ENCODE results near the gene CARS1.

CARS1 gene

DNA sequence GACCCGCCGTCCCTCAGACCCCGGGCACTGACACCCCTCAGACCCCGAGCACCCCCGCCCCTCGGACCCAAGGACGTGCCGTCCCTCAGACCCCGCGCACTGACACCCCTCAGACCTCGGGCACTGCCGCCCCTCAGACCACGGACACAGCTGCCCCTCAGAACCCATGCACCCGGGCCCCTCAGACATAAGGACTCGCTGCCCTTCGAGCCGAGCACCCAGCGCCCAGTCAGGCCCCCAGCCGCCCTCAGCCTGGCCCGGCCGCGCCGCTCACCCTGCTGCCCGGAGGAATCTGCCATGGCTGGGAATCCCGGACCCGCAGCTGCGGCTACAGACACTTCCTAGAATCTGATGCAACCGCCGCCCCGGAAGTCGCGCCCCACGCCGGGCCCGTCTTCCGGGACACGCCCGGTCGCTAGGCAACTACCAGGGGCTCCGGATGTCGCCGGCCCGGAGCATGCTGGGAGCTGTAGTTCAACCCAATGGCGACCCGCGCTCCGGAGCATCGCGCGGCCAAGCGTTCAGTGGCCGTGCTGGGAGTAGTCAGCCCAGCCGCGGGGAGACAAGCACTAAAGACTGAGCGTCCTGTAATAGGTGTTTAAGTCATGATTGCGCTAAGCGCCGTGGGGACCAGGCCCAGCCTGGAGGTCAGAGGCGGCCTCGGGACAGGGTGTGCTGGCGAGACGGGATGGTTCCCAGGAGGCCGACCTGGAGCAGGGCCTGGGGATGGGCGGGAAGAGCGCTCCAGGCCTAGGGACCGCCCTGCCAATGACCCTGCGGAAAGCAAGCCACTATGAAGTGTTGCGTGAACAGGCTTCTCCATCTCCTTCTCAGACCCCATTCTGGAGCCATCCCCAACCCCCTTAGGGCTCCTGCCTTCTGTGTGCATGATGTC is at the start of gene CARS1:
Gene CARS1, minus strand, starts transcription at position 355 of the 895 bp plus-strand sequence. Its CDS starts 56 bp downstream, at position 299.
- Histone ChIP-seq H3K27me3 (ENCODE audit: control insufficient read depth, low read length) (no peaks in the 10 kb centered on the region), H3K36me3 (ENCODE audit: control insufficient read depth, low read length) (peaks cover 27% of the 10 kb centered on the region), H3K4me1 (ENCODE audit: control insufficient read depth, low read length) (peaks cover 21% of the 10 kb centered on the region), H3K27ac (ENCODE audit: low read depth, low read length) (peak within 1 kb of the TSS; percentile 37), H3F3A (ENCODE audit: control insufficient read depth, insufficient read depth) (no peaks in the 10 kb centered on the region), H3K4me3 (ENCODE audit: low read length) (peak within 1 kb of the TSS; percentile 82), H3K9me3 (ENCODE audit: control insufficient read depth, insufficient read depth, low read length) (no peaks in the 10 kb centered on the region), H3K9me2 (replicated peaks; ENCODE audit: control insufficient read depth, low read length) (no peaks in the 10 kb centered on the region), H3K79me2 (ENCODE audit: control insufficient read depth, low read length) (peaks cover 46% of the 10 kb centered on the region), H3K4me2 (ENCODE audit: low read length) (peak within 1 kb of the TSS; percentile 95), H4K20me1 (ENCODE audit: control insufficient read depth, insufficient read depth, low read depth, low read length) (peaks cover 11% of the 10 kb centered on the region)
- TF ChIP-seq, protein P1, sequence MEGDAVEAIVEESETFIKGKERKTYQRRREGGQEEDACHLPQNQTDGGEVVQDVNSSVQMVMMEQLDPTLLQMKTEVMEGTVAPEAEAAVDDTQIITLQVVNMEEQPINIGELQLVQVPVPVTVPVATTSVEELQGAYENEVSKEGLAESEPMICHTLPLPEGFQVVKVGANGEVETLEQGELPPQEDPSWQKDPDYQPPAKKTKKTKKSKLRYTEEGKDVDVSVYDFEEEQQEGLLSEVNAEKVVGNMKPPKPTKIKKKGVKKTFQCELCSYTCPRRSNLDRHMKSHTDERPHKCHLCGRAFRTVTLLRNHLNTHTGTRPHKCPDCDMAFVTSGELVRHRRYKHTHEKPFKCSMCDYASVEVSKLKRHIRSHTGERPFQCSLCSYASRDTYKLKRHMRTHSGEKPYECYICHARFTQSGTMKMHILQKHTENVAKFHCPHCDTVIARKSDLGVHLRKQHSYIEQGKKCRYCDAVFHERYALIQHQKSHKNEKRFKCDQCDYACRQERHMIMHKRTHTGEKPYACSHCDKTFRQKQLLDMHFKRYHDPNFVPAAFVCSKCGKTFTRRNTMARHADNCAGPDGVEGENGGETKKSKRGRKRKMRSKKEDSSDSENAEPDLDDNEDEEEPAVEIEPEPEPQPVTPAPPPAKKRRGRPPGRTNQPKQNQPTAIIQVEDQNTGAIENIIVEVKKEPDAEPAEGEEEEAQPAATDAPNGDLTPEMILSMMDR (IDR thresholded peaks at IDR 0.05; ENCODE audit: low read depth, low read length, poor library complexity, severe bottlenecking): peak; percentile 8
- TF ChIP-seq EZH2phosphoT487 (IDR thresholded peaks at IDR 0.05; ENCODE audit: borderline replicate concordance, low read length): no peak

DNA sequence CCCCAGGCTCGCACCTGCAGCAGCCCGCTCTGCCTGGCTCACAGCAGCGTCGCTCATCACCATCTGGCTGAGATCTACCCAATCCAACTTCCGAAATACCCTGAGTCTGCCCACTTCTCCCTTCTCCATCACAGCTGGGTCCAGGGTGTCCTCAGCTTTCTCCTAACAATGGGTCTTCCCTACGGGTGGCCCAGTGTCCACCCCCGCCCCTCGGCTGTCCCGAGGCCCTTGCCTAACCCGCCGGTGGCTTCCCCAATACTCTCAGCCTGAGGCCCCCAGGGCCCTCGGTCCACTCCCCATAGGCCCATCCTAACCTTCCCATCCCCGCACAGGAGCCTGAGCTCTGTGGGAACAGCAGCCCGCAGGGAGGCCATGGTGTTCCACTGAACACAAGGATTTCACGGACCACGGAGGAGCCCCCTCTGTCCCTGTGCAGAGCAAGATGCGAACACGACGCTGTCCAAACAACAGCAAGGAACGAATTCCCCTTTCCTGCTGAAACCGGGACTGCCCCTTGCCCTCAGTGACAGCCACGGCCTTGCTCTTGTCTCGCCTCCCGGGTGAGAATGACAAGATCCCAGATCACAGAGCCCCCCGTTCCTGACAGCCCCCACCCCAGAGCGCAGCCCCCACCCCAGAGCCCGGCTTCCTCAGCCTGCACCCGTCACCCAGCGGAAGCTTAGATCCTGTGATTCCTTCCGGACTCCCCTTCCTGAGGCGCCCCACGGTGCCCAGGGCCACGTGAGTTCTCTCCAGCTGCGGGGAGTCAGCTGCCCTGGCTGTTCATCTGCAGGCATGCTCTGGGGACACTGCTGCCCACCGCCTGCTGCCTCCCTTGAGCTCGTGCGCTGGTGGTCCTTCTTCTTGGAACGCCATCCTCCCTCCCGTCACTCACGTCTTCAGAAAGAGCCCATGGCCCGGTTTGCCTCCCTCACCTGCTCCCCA is 48.8 kb upstream of the CARS1 start:
- H3K79me2 ChIP-seq (ENCODE audit: control insufficient read depth, low read length): no peaks in the 10 kb centered on the region
- no peaks in the 10 kb centered on the region for H3F3A ChIP-seq (ENCODE audit: control insufficient read depth, insufficient read depth)
- H3K27me3 ChIP-seq (ENCODE audit: control insufficient read depth, low read length): no peaks in the 10 kb centered on the region
- no peaks in the 10 kb centered on the region for H4K20me1 ChIP-seq (ENCODE audit: control insufficient read depth, insufficient read depth, low read depth, low read length)
- no peaks in the 10 kb centered on the region for H3K4me1 ChIP-seq (ENCODE audit: control insufficient read depth, low read length)
- H3K36me3 ChIP-seq (ENCODE audit: control insufficient read depth, low read length): no peaks in the 10 kb centered on the region
- H3K4me3 ChIP-seq (ENCODE audit: low read length): no peak overlapping the region
- no peak for TF ChIP-seq EZH2phosphoT487 (IDR thresholded peaks at IDR 0.05; ENCODE audit: borderline replicate concordance, low read length)
- TF ChIP-seq, protein P1 (IDR thresholded peaks at IDR 0.05; ENCODE audit: low read depth, low read length, poor library complexity, severe bottlenecking): no peak
- H3K9me2 ChIP-seq (replicated peaks; ENCODE audit: control insufficient read depth, low read length): no peaks in the 10 kb centered on the region
- no peak overlapping the region for H3K27ac ChIP-seq (ENCODE audit: low read depth, low read length)
- no peak overlapping the region for H3K4me2 ChIP-seq (ENCODE audit: low read length)
- H3K9me3 ChIP-seq (ENCODE audit: control insufficient read depth, insufficient read depth, low read length): no peaks in the 10 kb centered on the region

DNA sequence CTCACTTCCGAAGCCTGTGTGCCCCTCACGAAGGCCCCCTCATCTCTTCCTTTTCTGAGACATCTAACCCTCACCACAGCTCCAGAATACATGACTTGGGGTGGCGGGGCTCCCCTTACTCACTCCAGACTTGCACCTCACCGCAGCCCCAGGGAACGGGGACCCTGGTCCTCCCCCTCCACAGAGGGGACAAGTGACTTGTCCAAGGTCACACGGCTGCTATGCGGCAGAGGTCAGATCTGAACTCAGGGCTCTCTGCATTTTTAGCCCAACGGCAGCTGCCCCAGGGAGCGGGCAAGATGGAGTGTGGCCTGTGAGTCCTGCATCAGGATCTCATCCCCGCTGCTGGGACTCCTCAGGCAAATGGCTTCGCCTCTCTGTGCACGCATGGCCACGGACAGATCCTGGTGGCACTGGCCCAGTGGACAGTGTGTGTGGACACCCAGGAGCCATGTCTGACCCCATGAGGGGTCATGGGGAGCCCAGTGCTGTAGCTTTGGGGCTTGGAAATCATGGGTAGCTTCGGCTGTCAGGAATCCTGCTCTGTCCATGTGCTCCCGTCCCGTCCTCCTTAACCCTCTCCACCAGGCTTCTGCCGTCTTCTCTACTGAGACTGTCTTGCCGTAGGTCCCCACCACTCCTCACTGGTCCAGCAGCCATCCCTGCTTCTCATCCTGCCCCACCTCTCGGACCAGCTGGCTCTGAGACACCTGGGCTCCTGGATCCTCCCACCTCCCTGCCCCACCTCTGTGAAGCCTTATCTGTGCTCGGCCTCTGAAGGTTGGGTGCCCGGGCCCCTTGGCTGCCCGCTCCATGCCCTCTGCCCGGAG is 48.0 kb upstream of the CARS1 start:
- H3F3A ChIP-seq (ENCODE audit: control insufficient read depth, insufficient read depth): no peaks in the 10 kb centered on the region
- no peaks in the 10 kb centered on the region for H3K9me2 ChIP-seq (replicated peaks; ENCODE audit: control insufficient read depth, low read length)
- no peaks in the 10 kb centered on the region for H3K9me3 ChIP-seq (ENCODE audit: control insufficient read depth, insufficient read depth, low read length)
- H4K20me1 ChIP-seq (ENCODE audit: control insufficient read depth, insufficient read depth, low read depth, low read length): no peaks in the 10 kb centered on the region
- no peak overlapping the region for H3K27ac ChIP-seq (ENCODE audit: low read depth, low read length)
- H3K4me2 ChIP-seq (ENCODE audit: low read length): no peak overlapping the region
- H3K27me3 ChIP-seq (ENCODE audit: control insufficient read depth, low read length): no peaks in the 10 kb centered on the region
- no peaks in the 10 kb centered on the region for H3K4me1 ChIP-seq (ENCODE audit: control insufficient read depth, low read length)
- H3K79me2 ChIP-seq (ENCODE audit: control insufficient read depth, low read length): no peaks in the 10 kb centered on the region
- no peak overlapping the region for H3K4me3 ChIP-seq (ENCODE audit: low read length)
- H3K36me3 ChIP-seq (ENCODE audit: control insufficient read depth, low read length): no peaks in the 10 kb centered on the region
- no peak for TF ChIP-seq EZH2phosphoT487 (IDR thresholded peaks at IDR 0.05; ENCODE audit: borderline replicate concordance, low read length)
- TF ChIP-seq, protein P1 (IDR thresholded peaks at IDR 0.05; ENCODE audit: low read depth, low read length, poor library complexity, severe bottlenecking): no peak

Data from DOHH2 (cell line).